HTERT RPE-1 (cell line): ENCODE data around the gene TMEM108.

ENCODE experiments used
- in situ Hi-C: fragments of 300-500 bp; cut with MboI; formaldehyde crosslinking; loops from 4 replicates; pipeline ENCODE4 v1.14.3; 2020; ENCODE audit warnings: low sequenced_read_pairs

The TMEM108 gene

DNA sequence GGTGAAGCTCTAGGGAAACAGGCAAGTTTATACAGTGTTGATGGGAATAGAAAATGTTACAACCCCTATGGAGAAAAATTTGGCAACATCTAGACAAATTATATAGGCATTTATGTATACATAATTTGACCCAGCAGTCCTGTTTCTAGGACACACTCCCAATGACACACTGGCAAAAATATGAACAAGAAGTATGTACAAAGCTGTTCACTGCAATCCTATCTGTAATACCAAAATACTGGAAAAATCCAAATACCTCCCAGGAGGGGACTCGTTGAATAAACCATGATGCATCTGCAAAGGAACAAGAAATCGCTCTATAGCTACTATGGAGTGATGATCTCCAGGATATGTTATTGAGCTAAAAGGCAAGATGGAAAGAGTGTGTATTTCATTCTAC is 370.2 kb downstream of the TMEM108 start:
- in situ Hi-C loops, result no loop called here

DNA sequence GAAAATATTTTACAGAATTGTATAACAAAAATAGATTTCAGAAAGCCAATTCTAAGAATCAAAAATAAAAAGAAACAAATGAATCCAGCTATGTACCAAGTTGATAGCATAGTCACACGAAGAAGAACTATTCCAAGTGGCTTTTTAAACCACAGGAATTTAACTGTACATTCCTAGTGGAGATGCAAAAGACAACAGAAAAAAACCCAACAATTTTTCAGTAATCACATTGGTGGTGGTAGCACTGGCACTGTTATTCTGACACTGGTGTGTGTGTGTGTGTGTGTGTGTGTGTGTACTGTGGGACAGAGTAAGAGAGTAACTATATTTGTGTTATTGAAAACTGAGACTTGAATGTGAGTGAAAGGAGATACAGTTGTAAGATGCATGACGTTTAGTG is 370.8 kb downstream of the TMEM108 start:
- in situ Hi-C loops, result no loop called here

DNA sequence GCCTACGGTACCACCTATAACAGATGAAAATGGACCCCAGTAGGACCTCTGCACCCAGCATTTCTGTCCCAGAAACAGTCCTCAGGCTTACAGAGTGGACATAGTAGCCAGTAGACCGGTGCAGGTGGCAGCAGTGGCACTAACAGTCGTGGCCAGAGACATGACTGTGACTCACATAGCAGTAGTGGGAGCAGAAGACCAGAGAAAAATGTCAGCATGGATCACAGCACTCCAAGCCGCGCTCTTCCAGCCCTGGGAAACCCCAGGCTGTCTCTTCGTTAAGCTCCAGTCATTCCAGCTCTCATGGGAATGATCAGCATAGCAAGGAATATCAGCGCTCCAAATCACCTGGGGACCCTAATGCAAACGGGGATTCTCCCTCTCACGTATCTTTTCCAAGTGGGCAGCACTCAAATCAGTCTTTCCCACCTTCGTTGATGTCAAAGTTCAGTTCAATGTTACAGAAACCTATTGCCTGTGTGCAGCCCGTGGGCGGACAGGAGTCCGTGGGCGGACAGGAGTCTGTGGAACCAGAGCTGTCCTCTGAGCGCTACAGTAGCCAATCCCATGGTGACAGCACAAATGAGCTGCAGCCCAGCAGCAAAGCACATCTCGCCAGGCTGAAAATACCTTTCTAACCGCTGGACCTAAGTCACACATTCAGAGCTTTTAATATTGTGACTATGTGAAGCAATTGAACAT is 372.2 kb downstream of the TMEM108 start:
- in situ Hi-C loops, result no loop called here

DNA sequence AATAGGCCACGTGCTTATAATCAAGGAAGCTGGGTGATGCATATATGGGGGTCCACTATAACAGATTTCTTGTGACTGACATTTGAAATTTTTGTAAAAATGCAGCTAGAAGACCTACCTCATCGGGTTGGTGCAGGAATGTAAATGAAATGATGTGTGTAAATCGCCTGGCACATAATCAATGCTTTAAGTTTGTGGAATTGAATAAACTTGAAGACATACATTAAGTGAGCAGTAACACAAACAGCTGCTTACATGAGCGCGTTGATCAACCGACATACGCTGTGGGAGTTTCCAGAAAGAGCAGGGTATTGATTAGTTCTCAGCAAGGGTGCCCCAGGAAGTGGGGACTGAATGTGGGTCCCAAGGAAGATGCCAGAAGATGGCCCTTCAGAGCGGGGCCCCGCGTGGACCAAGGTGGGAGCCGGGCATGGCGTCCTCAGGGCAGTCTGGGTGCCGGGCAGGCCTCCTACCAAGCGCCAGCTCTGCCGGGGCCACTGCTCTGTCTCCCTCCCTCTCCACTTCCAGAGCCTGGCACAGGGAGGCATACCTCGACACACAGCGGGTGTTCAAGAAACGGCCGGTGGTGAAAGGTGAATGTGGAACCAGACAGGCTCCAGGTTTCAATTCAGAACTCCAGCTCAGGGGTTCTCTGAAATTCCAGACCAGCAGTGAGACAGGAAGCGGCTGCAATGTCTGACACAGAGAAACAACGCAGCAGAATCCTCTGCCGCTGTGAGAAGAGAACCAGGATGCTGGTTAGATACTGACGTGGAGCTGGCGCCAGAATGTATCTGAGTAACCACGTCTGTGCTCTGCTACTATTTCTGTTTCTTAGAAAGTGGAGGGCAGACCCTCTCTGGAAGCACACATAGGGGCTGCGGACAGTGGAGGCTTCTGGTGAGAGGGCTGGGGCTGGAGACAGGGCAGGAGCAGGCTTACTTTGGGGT is 374.3 kb downstream of the TMEM108 start:
- in situ Hi-C loops, result no loop called here

DNA sequence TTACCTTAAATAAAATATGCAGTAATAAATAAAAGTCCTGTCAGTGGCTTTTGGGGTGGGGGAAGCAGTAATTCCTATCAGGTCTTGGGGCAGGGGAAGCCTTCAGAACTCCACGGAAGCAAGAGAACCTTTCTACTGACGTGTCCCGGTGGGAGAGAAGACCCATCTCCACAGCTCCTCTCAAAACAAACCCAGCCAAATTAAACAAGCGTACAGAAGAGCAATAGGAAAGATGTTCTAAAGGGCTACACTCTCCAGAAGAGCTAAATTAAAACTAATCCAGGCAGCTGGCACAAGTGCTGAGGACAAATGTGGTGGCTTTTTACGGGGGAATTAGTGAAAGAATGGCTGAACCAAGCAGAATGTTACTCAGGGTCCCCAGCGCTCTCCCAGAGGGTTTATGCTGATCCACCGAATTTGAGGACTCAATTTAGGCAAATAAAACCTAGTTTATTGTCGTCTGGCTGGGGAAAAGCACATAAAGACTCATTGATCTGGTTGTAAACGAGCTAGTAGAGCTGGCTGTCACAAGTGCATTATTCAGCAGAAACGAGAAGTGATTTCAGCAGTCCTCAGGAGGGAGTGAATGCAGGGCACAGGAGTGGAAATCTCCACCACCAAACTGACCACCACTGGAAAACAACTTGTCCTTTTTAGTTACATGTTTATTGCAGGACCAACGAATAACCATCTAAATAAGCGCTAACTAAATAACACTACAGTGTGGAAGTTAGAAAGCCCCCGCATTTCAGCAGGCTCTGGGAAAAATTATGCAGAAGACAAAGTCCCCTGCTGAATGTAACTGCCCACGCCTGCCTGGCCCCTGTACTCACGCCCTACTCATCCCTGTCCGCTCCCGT is 375.2 kb downstream of the TMEM108 start:
- in situ Hi-C loops, result no loop called here

DNA sequence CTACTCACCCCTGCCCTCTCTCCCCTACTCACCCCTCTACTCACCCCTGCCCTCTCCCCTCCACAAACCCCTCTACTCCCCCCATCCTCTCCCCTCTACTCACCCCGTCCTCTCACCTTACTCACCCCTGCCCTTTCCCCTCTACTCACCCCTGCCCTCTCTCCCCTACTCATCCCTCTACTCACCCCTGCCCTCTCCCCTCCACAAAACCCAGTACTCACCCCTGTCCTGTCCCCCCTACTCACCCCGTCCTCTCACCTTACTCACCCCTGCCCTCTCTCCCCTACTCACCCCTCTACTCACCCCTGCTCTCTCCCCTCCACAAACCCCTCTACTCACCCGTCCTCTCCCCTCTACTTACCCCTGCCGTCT is 375.8 kb downstream of the TMEM108 start:
- in situ Hi-C loops, result no loop called here

DNA sequence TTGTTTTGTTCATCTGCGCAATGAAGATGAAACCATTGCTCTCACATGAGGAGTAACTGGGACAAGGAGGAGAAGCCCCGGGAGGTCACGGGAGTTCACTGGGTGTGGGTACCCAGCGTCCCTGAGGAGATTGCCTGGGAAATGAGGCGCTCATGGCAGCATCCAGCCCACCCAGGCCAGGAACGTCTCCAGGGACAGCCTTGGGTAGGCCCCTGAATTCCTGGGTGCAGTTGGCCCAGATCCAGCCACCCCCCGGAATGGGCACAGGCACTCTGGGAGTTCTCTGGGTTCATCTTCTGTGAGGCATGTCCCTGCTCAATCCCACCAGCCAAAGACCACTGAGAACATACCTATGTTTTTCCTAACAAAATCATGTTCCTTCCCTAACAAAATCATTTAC is 380.2 kb downstream of the TMEM108 start:
- in situ Hi-C loops, result no loop called here

DNA sequence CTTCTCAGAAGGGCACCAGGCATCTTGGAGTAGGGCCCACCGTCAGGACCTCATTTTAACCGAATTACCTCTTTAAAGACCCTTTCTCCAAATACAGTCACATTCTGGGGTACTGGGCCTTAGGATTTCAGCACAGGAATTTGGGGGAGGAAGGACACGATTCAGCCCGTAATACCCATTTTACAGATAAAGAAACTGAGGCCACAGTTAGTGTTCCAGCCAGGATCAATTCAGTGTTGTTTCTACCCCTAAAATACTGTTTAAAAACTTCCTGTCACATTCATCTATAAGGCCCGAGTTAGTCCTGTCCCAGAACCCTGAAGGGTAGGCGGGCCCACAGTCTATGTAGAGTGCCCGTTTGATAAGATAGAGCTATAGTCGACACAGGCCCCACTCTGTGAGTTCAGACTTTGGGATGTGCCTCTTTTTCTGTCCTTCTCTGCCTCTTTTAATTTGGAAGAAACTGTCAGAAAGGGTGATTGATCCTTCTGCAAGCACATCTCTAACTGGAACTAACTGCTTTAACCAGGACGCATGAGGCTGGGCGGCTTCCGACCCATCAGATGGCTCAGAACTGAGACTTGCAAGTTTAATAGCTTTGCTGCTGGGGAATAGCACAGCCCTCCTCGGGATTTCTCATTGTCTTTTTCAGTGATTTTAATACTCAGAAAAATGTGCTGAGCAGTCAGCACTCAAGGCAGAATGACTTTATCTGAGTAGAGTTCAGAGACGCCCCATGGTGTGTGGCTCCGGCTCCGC is 381.1 kb downstream of the TMEM108 start:
- in situ Hi-C loops, result no loop called here

DNA sequence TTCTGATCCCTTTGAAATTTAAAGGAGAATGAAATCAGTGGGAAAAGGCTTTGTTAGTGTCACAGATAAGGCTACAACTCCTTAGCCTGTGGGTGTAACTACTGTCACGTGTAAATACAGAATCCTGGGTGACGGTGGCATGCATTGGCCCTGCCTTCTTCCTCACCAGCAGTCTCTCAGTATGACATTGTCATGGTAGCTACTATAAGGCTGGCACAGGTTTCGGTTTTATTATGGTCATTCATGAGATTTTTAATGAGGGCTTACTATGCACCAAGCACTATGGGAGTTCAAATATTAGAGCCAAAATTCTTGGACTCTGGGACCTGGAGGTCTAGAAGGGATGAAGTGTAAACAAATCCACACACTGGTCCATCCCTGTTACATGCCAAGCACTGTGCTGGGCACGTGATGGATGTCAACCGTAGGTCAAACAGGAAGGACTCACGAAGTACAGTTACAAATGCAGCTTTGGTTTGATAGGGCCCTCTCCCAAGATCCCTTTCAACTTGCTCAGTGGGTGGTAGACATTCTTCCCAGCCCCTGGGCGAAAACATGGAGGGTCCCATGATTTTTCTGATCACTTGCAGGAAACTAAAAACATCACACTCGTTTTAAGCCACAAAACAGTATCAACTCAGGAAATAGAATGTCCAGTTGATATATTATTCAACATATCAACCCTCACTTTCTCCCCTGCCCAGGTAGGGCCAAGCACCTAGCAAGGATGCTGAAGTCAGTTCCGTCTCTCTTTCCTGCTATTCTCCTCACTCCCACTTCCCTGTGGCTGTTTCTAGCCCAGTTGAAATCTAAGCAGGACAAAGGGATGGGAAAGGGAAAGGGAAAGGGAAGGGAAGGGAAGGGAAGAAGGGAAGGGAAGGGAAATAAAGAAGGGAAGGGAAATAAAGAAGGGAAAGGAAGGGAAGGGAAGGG is 387.0 kb downstream of the TMEM108 start:
- in situ Hi-C loops, result no loop called here

DNA sequence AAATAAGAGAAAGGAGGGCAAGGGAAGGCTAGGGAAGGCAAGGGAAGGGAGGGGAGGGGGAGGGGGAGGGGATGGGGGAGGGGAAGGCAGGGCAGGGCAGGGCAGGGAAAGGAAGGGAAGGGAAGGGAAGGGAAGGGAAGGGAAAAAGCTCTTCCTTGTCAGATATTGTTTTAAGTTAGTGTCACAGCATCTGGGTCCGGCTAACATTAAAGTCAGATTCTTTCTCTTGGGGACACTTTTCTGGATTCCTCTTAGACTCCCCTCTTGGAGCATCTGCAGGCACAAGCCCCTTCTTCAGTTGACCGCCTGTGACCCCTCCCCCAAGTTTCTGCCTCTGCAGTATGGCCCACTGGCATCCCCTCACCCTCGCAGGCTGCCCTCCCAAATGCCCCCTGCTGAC is 387.7 kb downstream of the TMEM108 start:
- in situ Hi-C loops, result no loop called here

DNA sequence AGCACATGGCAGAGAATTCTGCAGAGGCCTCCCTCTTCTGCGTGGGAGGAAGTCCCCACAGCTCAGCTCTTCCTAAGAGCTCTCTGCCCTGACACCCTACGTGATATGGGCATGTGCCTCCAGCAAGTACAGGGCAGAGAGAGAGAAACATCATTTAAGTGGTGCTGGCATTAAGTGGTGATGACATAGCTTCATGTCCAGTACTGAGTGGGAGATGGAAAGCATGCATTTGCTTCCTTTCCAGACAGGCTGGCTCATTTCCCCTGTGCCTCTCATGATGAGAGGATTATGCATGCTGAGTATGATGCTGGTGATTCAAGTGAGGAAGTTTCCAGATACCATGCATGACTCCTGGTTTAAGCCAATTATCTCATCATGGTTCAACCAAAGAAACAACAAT is 388.5 kb downstream of the TMEM108 start:
- in situ Hi-C loops, result no loop called here

DNA sequence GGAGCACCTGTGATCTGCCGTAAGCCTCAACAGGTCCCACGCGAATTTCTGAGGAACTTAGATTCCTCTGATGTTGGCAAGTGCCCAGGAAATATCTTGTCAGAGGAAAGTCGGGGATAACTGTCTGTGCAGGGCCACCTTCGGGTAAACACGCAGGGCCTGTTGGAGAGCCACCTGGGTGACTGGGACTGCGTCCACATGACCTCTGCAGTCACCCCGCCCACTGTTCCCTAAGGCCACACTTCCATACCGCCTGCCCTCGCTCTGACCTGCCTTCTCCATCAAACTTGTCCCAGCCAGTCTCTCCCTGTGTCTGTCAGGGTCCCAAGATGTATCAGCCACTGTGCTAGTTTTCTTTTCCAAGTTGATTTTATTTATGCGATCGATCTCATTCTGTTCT is 390.4 kb downstream of the TMEM108 start:
- in situ Hi-C loops, result no loop called here

DNA sequence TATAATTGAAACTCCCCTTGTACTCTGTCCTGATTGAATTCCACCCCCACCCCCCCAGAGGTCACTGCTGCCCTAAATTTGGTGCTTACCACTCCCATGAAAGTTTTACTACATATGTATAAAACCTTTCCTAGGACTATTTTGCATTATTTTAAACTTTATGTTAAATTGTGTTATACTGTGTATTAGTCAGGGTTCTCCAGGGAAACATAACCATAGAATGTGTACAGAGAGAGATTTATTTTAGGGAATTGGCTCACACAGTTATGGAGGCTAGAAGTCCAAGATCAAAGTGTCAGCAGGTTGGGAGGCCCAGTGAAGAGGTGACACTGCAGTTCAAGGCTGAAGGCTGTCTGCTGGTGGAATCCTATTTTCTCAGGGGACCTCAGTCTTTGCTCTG is 390.9 kb downstream of the TMEM108 start:
- in situ Hi-C loops, result no loop called here

DNA sequence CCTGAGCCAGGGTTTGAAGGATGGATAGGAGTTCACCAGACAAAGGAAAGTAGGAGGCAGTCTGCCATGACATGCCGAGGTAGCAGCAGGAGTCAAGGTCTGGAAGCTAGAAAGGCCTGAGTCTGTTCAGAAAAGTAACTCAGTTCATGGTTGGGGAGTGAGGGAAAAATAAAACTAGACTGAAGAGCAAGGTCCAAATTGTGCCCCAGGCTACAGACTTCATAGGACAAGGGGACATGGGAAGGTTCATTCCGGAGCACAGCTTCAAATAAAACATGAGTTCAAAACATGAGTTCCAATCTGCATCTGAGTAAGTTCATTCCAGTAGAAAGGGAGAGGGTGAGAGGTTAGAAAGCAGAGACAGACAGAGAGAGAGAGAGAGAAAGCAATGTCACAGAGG is 401.4 kb downstream of the TMEM108 start:
- in situ Hi-C loops, result no loop called here

DNA sequence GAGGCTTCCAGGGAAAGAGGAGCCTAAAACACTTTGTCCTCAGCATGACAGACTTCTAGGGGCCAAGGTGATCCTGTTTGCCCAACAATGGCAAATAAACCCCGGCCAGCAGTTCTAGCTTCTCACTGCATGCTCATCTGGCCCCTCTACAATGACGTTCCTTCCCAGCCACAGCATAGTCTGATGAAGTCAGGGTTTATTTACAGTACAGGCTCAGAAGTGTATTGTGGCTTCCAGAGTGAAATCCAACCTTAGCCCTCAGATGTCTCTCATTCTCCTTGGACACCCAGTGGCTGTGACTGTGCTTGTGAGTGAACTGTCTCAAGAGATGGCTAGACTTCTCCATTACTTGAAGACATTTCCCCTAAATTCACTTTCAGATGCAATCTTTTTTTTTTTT is 402.5 kb downstream of the TMEM108 start:
- in situ Hi-C loops, result no loop called here

DNA sequence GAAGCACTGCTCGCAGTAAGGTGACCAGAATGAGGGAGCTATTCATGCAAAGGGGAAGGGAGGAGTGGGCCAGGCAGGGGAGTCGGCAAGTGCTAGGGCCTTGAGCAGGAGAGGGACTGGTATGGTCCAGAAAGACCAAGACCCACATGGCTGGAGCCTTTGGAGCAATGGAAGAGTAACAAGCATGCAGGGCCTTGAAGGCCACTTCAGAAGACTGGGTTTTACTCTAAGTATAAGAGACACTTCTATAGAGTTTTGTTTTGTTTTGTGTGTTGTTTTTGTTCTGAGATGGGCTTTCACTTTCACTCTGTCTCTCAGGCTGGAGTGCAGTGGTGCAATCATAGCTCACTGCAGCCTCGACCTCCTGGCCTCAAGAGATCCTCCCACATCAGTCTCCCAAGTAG is 403.7 kb downstream of the TMEM108 start:
- in situ Hi-C loops, result no loop called here

DNA sequence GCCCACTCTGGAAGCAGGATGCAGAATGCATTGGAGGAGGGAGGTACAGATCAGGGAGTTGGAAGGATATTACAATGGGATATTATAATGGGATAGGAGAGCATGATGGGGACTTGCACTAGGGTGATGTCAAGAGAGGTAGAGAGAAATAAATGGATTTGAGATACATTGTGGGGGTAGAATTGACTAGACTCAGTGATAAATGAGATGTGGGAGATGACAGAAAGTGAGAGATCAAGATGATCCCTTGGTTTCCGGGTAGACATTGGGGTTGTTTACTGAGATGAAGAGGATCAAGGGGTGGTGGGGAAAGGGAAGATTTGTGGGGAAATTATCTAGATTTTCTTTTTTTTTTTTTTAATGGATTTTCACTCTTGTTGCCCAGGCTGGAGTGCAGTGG is 404.3 kb downstream of the TMEM108 start:
- in situ Hi-C loops, result no loop called here

DNA sequence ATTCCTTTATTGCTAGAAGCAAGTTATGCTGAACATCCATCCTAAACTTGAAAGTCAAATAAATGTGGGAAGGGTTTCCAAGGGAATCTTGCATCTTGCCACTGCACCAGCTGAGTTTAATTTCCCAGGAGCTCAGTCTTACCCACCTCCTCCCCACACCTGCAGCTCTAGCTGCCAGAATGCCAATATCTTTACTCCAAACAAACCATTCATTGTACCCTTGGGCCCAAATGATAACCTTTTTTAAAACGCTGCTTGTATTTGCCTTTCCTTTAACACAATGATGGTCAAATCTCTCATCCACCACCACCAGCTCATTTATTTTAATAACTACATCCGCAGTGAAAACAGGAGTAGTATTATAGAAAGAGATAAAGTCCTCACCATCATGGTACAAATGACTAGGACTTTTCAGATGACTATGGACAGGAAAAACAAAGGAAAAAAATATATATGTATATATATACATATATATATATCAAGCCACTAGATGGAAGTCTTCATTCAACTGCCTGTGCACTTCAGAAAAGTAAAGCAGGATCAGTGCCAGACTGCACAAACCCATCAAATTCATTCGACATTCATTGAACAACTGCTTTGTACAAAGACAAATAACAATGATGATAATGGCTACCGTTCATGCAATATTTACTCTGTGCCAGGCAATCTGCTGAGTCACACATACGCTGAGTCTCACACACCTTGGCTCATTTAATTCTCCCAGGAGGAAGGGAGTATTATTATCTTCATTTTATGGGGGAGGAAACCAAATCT is 405.6 kb downstream of the TMEM108 start:
- in situ Hi-C loops, result no loop called here

DNA sequence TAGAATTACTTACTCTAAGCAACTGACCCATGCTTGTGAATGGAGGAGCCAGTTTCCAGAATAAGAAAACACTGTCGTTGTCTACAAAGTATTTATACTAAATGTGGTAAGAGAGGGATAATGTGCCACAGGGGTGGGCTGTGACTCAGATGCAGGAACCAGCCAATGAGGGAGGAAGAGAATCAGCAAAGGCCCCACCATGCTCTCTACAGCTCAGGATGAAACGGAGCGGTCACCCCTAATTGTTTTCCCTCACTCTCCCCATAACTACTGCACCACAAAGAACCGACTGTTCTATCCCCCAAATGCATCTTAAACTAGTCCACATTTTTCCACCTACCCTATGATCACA is 406.2 kb downstream of the TMEM108 start:
- in situ Hi-C loops, result no loop called here
